NCI-H2029 treated with DMSO at 0.1 percent for 48 hours (cell line): ENCODE results near the gene RNU6-1.

ENCODE experiments used
- DNase-seq: peaks from one replicate; lab custom pipeline; 2025; lab: John Stamatoyannopoulos, UW

RNU6-1 gene

DNA sequence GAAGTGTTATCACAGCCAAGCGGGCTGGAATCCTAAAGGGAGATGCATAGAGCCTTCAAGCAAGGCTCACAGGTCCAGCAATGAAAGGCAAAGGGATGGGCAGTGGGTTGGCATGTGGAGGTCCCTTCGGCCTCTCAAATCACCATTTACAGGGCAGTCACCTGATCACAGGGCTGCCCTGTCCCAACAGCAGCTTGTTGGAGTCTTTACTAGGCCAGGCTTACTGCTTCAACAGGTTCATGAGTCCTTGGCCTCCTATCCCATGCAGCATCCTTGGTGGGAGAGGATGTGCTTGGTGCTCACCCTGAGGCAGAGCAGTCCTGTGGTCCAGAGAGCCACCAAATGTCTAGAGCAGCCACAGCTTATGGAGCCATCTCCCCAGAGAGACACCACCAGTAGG, 38.7 kb downstream of the RNU6-1 start:
- DNase-seq: no peak

DNA sequence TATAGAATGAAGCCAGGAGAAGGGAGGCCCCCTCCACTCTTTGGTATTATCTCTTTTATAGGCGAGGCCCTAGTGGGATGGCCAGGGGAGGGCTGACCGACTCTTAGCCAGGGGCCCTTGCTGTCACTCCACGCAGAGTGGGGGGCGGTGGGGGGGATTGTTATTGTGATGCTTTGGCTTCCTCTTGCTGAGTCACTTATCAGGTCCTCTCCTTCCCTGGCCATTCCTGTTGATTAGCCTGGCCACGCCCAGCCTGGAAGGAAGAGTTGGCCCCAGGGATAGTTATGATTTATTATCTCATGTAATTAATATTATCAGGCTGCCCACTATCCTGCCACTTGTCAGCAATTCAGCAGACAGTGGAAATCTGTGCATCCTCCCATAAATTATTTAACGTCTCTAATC, 40.0 kb downstream of the RNU6-1 start:
- DNase-seq: no peak

- DNase-seq: no peak
These were observed 43.4 kb downstream of the RNU6-1 start for GRCh38 chr15:67796196-67797127.

- DNase-seq: no peak
These were observed 44.8 kb downstream of the RNU6-1 start for GRCh38 chr15:67794832-67795574.

DNA sequence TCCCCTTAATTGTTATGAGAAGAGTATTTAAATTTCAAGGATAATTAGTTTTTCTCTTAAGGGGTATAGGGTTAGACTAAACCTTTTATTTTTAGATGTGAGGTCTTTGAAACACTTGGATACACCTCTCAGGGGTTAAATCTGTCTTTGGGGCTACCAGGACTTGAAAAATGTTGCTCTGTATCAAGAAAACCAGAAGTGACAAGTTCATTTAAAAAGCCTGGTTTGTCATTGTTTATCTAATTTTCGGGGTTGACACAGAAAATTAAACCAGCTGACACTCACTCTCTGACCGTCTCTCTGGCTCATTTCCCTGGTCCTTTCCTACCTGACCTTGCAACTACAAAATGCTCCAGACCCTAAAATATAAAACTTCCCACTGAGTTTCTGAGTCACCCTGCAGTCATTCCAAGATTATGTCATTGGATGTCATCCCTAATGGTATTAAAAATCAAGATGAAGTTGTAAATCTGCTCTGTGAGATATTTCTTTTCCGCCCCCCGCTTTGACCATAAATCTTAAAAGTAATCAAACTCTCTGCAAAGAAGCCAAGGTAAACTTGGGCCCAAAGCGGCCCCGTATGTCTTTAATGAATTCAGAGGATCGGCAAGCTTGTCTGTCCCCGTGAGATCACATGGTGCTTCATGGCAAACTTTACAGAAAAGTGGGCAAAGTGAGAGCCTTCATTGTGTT, 47.4 kb downstream of the RNU6-1 start:
- DNase-seq: no peak

DNA sequence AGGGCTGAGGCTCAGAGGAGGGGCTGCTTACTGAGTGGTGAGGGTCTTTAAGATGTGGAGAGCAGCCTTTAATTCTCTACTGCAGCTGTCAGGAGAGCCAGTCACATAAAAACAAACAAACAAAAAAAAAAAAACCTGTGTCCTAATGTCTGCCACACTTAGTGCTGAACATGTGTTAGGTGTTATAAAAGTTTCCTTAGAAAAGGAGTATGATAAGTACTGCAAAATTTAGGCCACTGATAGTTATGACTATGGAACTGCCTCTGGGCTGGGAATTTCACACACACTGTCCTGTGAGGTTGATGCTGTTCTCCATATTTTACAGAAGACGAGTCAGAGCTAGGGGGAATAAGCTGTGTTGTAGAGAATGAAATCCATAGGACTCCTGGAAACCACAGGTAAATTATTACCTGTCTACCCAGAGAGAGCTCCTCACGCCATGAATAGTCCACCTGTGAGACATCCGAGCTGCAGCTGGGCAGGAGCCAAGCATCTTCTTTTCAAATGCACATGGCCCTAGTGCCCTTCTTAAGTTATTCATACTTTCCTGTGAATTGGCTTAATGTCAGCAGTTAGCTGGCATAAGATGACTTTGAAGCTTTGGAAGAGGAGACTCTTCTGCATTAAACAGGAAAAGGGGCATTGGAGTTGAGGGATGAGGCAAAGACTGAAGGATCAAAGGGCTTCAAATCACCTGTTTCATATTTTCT, 49.1 kb downstream of the RNU6-1 start:
- no peak for DNase-seq
